ENCODE results near the gene STAM.

Gene STAM

DNA sequence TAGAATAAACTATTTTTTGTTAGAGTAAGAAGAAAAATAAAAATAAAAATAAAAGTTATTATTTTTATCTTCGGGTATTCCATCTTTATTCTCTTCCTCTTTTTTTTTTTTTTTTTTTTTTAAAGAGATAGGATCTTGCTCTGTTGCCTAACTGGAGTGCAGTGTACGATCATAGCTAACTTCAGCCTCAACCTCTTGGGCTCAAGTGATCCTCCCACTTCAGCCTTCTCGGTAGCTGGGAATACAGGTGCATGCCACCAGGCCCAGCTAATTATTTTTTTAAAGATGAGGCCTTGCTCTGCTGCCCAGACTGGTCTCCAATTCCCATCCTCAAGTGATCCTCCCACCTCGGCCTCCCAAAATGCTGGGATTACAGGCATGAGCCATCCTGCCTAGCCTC lies 15.4 kb downstream of the STAM start:
- TF ChIP-seq, protein P1, sequence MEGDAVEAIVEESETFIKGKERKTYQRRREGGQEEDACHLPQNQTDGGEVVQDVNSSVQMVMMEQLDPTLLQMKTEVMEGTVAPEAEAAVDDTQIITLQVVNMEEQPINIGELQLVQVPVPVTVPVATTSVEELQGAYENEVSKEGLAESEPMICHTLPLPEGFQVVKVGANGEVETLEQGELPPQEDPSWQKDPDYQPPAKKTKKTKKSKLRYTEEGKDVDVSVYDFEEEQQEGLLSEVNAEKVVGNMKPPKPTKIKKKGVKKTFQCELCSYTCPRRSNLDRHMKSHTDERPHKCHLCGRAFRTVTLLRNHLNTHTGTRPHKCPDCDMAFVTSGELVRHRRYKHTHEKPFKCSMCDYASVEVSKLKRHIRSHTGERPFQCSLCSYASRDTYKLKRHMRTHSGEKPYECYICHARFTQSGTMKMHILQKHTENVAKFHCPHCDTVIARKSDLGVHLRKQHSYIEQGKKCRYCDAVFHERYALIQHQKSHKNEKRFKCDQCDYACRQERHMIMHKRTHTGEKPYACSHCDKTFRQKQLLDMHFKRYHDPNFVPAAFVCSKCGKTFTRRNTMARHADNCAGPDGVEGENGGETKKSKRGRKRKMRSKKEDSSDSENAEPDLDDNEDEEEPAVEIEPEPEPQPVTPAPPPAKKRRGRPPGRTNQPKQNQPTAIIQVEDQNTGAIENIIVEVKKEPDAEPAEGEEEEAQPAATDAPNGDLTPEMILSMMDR (IDR thresholded peaks at IDR 0.05) = no peak

- TF ChIP-seq, protein P1 (IDR thresholded peaks at IDR 0.05) = no peak
Measured at GRCh38 chr10:17660921-17661320, 17.0 kb downstream of the STAM start.

DNA sequence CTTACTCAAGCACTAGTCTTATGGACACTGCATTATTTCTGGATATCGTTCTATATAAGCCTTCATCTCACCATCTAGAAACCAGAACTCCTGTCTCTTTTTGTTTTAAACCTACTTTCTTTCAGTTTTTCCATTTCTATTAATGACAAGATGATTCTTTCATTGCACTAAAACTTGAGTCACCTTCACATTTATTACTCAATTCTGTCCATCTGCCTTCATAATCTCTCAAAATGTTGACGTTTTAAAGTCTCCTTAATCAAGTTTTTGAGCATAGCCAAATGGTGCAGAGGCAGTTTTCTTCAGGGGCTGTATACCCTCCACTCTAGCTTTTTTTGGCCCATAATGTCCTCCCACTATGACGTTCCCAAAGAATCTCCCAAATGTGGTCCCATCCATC lies 17.6 kb downstream of the STAM start:
- TF ChIP-seq, protein P1 (IDR thresholded peaks at IDR 0.05) = no peak

GRCh38 chr10:17662193-17663138 lies 18.5 kb downstream of the STAM start:
- TF ChIP-seq, protein P1 (IDR thresholded peaks at IDR 0.05) = no peak

GRCh38 chr10:17663450-17663849 lies 19.5 kb downstream of the STAM start:
- TF ChIP-seq, protein P1 (IDR thresholded peaks at IDR 0.05) = no peak

DNA sequence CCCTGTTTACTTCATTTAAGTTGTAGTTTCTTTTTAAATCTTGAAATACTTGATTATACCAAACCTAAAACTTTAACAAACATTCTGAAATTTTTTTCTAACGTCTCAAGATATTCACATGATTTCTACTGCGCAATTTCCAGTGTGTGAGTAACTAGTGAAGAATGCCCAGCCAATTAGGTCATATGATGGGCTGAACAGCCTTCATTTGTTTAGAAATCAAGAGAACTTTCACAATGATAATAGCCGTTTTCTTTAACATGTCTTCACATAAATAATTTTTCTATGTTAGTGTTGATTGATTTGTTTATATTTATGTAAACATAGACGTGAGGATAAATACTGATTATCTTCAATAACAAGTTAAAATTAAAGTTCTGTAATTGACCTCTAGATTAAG lies 21.8 kb downstream of the STAM start:
- TF ChIP-seq, protein P1 (IDR thresholded peaks at IDR 0.05) = no peak

DNA sequence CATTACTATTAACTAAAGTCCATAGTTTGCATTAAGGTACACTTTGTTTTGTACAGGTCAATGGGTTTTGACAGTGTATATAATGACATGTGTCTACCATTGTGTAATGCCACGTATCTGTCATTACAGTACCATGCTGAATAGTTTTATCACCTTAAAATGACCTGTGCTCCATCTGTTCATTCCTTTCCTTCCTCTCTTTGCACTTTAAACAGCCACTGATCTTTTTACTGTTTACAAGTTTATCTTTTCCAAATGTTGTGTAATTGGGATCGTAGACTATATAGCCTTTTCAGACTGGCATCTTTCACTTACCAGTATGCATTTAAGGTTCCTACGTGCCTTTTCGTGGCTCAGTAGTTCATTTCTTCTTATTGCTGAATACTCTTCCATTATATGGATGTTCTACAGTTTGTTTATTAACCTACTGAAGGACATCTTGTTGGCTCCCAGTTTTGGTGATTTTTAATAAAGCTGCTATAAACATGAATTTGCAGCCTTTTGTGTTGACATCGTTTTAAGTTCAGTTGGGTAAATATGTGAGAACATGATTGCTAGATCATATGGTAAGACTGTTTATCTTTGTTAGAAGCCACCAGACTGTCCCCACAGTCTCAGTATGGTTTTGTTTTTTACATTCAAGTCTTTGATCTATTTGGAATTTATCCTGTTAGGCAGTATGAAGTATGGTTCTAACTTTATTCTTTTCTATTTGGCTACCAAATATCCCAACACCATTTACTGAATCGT lies 24.7 kb downstream of the STAM start:
- TF ChIP-seq, protein P1 (IDR thresholded peaks at IDR 0.05) = no peak

Data from LNCAP (cell line).